ENCODE data around the gene IMMP2L.

Gene IMMP2L

GRCh38 chr7:111436608-111437007 is 125.7 kb downstream of the IMMP2L start:
- H4K20me1 ChIP-seq (ENCODE audit: insufficient read depth, low read length): no peaks in the 10 kb centered on the region

GRCh38 chr7:111433426-111433825 is 128.9 kb downstream of the IMMP2L start:
- Histone ChIP-seq H3K9me3 (ENCODE audit: insufficient read depth, low read length, severe bottlenecking) (peaks cover 12% of the 10 kb centered on the region), H3K4me3 (ENCODE audit: low read depth in 1 of 2, low read length in 2 of 2) (no peak overlapping the region), H3K36me3 (ENCODE audit: insufficient read depth, low read length) (no peaks in the 10 kb centered on the region), H3K79me2 (ENCODE audit: insufficient read depth, low read length) (no peaks in the 10 kb centered on the region), H3K27me3 (ENCODE audit: insufficient read depth, low read length, poor library complexity) (no peaks in the 10 kb centered on the region), H3K27ac (ENCODE audit: low read length) (no peak overlapping the region), H2AFZ (ENCODE audit: low read depth, low read length) (no peak overlapping the region), H3K9ac (ENCODE audit: low read depth, low read length) (no peak overlapping the region), H3K4me2 (ENCODE audit: insufficient read depth, low read length) (no peak overlapping the region), H3K4me1 (ENCODE audit: insufficient read depth, low read length) (no peaks in the 10 kb centered on the region), H4K20me1 (ENCODE audit: insufficient read depth, low read length) (no peaks in the 10 kb centered on the region)
- ATAC-seq (ENCODE audit: insufficient read depth, low read depth) (no peak), DNase-seq (no peak)
- TF ChIP-seq CTCF (IDR thresholded peaks at IDR 0.05; ENCODE audit: borderline replicate concordance, extremely low read depth, low read length, poor library complexity, severe bottlenecking): no peak
- TF ChIP-seq EZH2 (IDR thresholded peaks at IDR 0.05; ENCODE audit: borderline replicate concordance, low read depth, low read length, severe bottlenecking): no peak

More at GRCh38 chr7:111436608-111437007, 125.7 kb downstream of the IMMP2L start:
- H3K9ac ChIP-seq (ENCODE audit: low read depth, low read length): no peak overlapping the region
- DNase-seq (no peak), ATAC-seq (ENCODE audit: insufficient read depth, low read depth) (no peak)
- H3K79me2 ChIP-seq (ENCODE audit: insufficient read depth, low read length): no peaks in the 10 kb centered on the region
- H3K4me2 ChIP-seq (ENCODE audit: insufficient read depth, low read length): no peak overlapping the region
- TF ChIP-seq CTCF (IDR thresholded peaks at IDR 0.05; ENCODE audit: borderline replicate concordance, extremely low read depth, low read length, poor library complexity, severe bottlenecking): no peak
- TF ChIP-seq EZH2 (IDR thresholded peaks at IDR 0.05; ENCODE audit: borderline replicate concordance, low read depth, low read length, severe bottlenecking): no peak
- H3K4me3 ChIP-seq (ENCODE audit: low read depth in 1 of 2, low read length in 2 of 2): no peak overlapping the region
- H3K27ac ChIP-seq (ENCODE audit: low read length): no peak overlapping the region
- no peaks in the 10 kb centered on the region for H3K4me1 ChIP-seq (ENCODE audit: insufficient read depth, low read length)
- no peak overlapping the region for H2AFZ ChIP-seq (ENCODE audit: low read depth, low read length)
- H3K27me3 ChIP-seq (ENCODE audit: insufficient read depth, low read length, poor library complexity): no peaks in the 10 kb centered on the region
- no peaks in the 10 kb centered on the region for H3K36me3 ChIP-seq (ENCODE audit: insufficient read depth, low read length)
- peaks cover 12% of the 10 kb centered on the region for H3K9me3 ChIP-seq (ENCODE audit: insufficient read depth, low read length, severe bottlenecking)

- H3K9me3 ChIP-seq (ENCODE audit: insufficient read depth, low read length, severe bottlenecking): peaks cover 6% of the 10 kb centered on the region
- no peaks in the 10 kb centered on the region for H3K36me3 ChIP-seq (ENCODE audit: insufficient read depth, low read length)
- no peaks in the 10 kb centered on the region for H3K4me1 ChIP-seq (ENCODE audit: insufficient read depth, low read length)
- H3K4me3 ChIP-seq (ENCODE audit: low read depth in 1 of 2, low read length in 2 of 2): no peak overlapping the region
- no peaks in the 10 kb centered on the region for H3K79me2 ChIP-seq (ENCODE audit: insufficient read depth, low read length)
- ATAC-seq (ENCODE audit: insufficient read depth, low read depth): no peak
- no peaks in the 10 kb centered on the region for H3K27me3 ChIP-seq (ENCODE audit: insufficient read depth, low read length, poor library complexity)
- no peak overlapping the region for H3K9ac ChIP-seq (ENCODE audit: low read depth, low read length)
- no peak for DNase-seq
- H3K4me2 ChIP-seq (ENCODE audit: insufficient read depth, low read length): no peak overlapping the region
- TF ChIP-seq CTCF (IDR thresholded peaks at IDR 0.05; ENCODE audit: borderline replicate concordance, extremely low read depth, low read length, poor library complexity, severe bottlenecking): no peak
- no peak for TF ChIP-seq EZH2 (IDR thresholded peaks at IDR 0.05; ENCODE audit: borderline replicate concordance, low read depth, low read length, severe bottlenecking)
- no peaks in the 10 kb centered on the region for H4K20me1 ChIP-seq (ENCODE audit: insufficient read depth, low read length)
- no peak overlapping the region for H3K27ac ChIP-seq (ENCODE audit: low read length)
- H2AFZ ChIP-seq (ENCODE audit: low read depth, low read length): no peak overlapping the region
These were observed 132.5 kb downstream of the IMMP2L start for GRCh38 chr7:111429781-111430180.

- no peak for DNase-seq
- H3K27ac ChIP-seq (ENCODE audit: low read length): no peak overlapping the region
These were observed 137.5 kb downstream of the IMMP2L start for GRCh38 chr7:111424768-111425167.

More at GRCh38 chr7:111424768-111425167, 137.5 kb downstream of the IMMP2L start:
- H4K20me1 ChIP-seq (ENCODE audit: insufficient read depth, low read length): no peaks in the 10 kb centered on the region
- no peak for ATAC-seq (ENCODE audit: insufficient read depth, low read depth)
- no peaks in the 10 kb centered on the region for H3K9me3 ChIP-seq (ENCODE audit: insufficient read depth, low read length, severe bottlenecking)
- no peak overlapping the region for H3K4me3 ChIP-seq (ENCODE audit: low read depth in 1 of 2, low read length in 2 of 2)
- no peaks in the 10 kb centered on the region for H3K27me3 ChIP-seq (ENCODE audit: insufficient read depth, low read length, poor library complexity)
- TF ChIP-seq CTCF (IDR thresholded peaks at IDR 0.05; ENCODE audit: borderline replicate concordance, extremely low read depth, low read length, poor library complexity, severe bottlenecking) (no peak), EZH2 (IDR thresholded peaks at IDR 0.05; ENCODE audit: borderline replicate concordance, low read depth, low read length, severe bottlenecking) (no peak)
- no peak overlapping the region for H3K4me2 ChIP-seq (ENCODE audit: insufficient read depth, low read length)
- H3K9ac ChIP-seq (ENCODE audit: low read depth, low read length): no peak overlapping the region
- no peaks in the 10 kb centered on the region for H3K36me3 ChIP-seq (ENCODE audit: insufficient read depth, low read length)
- no peak overlapping the region for H2AFZ ChIP-seq (ENCODE audit: low read depth, low read length)
- no peaks in the 10 kb centered on the region for H3K79me2 ChIP-seq (ENCODE audit: insufficient read depth, low read length)
- no peaks in the 10 kb centered on the region for H3K4me1 ChIP-seq (ENCODE audit: insufficient read depth, low read length)
